Activated T-cell treated with anti-CD3 and anti-CD28 coated beads, Interleukin-2, amount 50 U/mL, for 1 hour (primary cell): ENCODE results near the gene SLC12A1.
A peak's percentile ranks its signal among the peaks of the same experiment; 100 is the strongest.
"Not testable (repeated sequence)": the region's sequence is repeated elsewhere in the genome, so short reads cannot be mapped to it uniquely, and the experiment has no call there.

Experiments
- DNase-seq: peaks from one replicate; pipeline ENCODE4 v3.0.0-alpha.2; 2020

SLC12A1 gene

DNA sequence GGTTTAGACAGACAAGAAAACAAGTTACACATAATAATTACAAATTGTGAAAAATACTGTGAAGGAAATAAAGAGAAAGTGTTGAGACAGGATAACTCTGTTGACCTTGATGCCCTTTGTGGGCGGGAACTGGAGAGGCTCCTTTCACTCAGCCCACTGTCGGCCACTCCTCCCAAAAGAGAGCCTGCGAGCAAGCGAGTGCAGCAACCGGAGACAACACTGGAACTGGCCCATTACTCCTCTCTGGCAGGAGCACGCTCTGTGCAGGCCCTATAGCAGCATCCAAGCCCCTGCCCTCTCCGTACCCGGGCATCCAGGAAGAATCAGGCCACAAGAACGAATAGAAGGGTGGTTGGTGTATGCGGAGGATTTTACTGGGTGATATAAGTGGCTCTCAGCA lies 108.9 kb downstream of the SLC12A1 start:
- no peak for DNase-seq

DNA sequence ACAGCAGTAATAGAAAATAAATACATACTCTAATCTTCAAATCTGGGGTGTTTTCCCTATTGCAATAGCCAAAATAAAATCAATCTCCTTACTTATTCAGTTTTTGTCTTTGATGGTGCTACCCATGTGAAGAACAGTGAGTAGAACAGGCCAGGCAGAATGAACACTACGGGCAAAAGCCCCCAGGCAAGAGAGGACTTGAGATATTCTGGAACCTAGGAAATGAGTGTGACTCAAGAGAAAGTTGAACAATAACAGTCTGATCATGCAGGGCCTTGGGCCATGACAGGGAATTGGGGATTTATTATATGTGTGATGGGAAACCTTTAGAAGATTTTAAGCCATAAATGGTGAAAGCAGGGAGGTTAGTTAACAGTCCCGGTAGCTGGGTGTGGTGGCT lies 111.1 kb downstream of the SLC12A1 start:
- DNase-seq = no peak

DNA sequence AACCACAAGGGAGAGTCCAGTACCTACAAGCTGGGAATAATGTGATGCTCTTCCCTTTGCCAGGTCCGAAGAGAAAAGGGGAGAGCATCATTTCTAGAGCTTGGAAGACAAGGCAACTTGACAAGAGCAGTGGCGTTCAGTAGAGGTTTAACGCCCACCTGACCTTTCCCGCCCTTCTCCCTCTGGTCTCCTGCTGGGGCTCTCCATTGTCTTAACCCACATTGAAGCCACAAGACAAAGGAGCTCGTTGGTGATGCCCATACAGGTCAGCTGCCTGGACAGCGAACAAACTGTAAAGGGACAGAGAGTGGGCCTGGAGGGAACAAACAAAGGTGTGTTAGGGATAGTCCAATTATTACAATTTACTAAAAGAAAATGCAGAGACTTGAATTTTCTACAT lies 112.0 kb downstream of the SLC12A1 start:
- no peak for DNase-seq

DNA sequence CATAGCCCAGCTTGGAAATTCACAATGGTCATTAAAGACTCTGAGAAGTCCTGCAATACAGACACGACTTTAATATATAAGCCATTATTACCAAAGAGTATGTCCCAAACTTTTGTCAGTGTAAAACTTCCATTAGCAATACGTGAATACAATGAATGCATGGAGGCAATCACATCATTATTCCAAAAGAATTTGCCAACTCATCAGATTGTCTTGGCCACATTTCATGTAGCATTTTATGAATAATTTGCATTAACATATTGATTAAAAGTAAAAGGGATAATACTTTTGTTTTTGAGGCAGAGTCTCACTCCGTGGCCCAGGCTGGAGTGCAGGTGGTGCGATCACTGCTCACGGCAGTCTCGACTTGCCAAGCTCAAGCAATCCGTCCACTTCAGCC lies 117.2 kb downstream of the SLC12A1 start:
- DNase-seq = no peak

DNA sequence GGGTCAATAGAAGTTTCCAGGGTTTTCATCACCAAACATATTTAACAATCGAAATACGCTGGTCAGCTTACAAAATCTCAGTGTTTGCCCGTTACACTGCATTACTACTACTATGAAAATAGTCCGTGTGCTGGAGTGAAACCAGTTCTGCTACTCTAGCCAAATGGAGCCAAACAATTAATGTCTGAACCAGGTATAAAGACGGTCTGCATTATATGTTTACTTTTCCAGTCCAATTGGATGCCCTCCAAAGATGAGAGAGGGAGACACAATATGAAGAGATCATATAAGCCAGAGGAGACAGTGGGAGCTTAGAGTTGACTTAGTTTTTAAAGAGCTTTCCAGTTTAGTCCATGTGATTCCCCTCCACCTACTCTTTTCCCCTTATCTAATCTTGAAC lies 118.8 kb downstream of the SLC12A1 start:
- DNase-seq = no peak

DNA sequence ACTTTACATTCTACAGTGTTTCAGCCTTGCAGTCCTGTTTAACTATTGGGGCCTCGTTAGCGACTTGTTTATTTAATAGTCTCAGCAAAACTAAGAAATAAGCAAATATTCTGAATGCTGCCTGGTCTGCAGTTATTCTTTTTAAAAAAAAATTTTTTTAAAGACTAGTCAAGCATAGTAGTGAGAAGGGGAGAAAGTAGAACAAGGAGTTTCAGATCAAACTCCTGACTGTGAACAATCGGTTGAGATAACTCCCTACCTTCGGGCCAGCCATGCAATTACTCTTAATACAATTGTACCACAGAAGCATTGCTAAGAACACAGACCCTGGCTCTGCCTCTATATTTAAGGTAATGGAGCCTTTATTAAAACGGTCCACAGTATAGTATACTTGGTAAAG lies 119.3 kb downstream of the SLC12A1 start:
- DNase-seq = no peak

DNA sequence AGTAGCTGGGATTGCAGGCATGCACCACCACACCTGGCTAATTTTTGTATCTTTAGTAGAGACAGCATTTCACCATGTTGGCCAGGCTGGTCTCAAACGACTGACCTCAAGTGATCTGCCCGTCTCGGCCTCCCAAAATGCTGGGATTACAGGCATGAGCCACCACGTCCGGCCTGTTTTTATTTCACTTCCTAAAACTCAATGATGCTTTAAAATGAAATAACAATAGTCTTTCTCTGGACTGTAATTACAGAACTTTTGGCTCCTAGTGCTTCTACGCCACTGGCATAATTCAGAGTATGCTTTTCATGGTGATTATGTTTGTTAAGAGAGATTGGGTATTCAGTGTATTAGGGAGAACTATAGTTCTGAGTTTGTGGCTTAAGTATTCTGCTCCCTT lies 120.1 kb downstream of the SLC12A1 start:
- DNase-seq = not testable (repeated sequence)

DNA sequence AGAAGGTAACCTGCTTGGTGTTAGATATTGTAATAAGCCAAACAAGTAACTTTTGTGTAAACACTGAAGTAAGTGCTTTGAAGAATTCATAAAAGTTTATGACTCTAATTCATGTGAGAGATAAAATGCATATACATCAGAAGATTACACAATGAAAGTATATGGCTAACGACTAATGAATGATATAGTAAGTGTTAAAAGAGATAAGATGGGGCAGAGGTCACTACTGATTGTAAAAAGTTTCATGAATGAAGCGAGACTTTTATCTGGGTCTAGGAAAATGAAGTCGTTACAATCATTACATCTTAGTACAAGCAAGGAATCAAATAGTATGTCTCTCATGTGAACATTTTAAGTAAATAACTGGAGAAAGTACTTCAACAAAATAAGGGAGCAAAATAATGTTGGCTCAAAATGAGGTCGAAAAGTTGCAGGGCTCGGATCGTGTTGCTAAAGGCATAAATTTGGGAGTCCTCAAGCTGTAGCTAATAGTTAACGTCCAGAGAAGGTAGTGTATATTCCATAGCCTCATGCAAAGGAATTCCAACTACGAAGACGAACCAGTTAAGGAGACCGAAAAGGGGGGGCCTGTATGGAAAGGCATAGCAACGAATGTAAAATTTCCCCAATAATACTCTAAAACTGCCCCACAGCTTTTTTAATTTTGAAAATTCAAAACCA lies 124.1 kb downstream of the SLC12A1 start:
- no peak for DNase-seq

DNA sequence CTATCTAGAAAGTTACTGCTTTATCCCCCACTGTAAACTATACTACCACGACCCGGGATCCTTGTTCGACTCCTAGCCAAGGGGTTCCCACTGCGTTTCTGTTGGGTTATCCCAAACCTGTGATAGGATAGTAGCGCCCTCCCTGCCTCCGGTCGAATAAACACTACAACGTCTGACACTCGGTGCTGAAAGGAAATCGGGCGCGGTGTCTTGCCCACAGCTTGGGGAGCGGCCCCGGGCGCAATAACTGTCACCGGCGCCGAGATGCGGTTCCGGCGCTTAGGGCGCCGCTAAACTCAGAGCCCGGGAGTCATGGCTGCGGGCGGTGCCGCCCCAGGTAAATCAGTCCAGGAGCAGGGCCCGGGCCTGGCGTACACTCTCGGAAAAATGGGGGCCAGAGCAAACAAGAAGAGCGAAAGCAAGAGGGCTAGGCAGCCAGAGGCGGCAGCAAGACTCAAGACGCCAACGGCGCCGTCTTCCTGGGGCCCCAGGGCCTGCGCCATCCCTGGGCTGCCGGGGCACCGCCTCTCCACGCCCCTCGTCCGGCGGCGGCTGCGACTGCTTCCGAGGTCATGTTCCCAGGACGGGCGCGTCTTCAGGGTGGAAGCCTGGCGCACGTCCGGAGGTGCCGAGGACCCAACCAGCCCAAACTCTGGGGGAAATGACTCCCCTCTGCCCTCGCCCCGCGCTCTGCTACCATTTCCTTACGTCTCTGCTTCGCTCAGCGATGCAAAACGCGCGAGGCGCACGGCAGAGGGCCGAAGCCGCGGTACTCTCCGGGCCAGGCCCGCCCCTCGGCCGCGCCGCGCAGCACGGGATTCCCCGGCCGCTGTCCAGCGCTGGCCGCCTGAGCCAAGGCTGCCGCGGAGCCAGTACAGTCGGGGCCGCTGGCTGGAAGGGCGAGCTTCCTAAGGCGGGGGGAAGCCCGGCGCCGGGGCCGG lies 125.0 kb downstream of the SLC12A1 start, which contains the start of gene DUT:
Gene DUT, plus strand, starts transcription at position 575 of the 941 bp plus-strand sequence. Its CDS starts 87 bp downstream, at position 662.
- peak; percentile 81 for DNase-seq

DNA sequence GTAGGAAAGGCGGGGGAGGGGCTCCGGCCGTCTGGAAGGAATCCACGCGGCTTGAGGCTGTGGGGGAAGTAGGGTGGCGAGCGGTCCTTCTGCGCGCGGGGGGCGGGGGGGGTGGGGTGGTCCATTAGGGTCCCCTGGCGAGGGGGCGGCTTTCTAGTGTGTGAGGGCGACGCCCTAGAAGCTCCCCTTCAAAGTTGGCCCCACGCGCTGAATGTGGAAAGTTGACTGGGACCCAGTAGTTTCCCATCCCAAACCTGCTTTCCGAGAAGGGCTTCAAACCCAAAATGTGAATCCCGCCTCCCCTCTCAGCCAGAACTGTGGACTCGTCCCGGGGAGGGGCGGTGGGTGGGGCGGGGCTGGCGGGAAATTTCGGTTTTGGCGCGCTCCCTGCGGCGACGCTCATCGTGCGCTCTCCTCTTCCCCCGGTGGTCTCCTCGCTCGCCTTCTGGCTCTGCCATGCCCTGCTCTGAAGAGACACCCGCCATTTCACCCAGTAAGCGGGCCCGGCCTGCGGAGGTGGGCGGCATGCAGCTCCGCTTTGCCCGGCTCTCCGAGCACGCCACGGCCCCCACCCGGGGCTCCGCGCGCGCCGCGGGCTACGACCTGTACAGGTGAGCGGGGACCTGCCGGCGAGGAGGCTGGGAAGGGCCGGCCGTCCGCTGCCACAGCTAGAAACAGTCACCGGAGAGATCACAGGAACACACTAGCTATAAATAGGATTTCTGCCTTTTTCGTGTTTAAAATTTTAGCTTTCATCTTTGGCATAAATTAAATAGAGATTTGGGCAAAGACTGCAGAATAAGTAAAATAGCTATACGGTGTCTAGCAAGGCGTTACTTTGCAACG lies 125.9 kb downstream of the SLC12A1 start:
- DNase-seq = peak; percentile 77

DNA sequence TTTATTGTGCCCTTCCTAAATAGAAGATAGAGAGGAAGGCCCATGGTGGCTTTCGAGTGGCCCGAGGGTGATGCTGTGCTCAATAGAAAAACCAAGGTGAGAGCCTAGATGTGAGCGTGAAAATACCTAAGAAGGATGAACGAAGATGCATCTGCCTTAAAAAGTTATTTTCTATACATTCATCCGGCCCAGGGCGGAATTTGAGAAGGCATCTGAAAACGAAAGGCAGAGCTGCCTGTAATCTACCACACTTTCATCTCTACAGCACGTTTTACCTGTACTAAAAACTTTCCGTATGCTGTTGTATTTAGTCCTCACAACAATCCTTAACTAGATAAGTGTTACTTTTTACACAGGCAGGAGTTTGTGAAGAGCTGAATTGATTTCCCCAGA lies 126.5 kb downstream of the SLC12A1 start:
- no peak for DNase-seq

DNA sequence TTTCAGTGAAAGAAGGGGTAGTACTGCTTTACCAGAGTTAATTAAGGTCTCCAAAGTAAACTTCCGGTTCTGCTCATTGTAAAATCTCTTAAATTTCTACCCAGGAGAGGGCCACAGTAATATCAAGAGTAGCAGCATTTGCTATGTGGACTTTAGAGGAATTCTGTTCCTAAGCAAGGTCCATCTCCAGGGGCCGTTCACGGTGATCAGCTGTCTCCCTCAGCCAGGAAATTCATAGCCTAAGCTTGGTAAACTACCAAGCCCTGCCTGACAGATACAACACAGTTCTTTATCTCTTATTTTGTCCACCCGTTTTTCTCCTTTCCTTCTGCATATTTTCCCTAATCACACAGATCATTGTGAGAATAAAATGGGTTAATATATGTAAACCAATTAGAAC lies 127.4 kb downstream of the SLC12A1 start:
- no peak for DNase-seq

DNA sequence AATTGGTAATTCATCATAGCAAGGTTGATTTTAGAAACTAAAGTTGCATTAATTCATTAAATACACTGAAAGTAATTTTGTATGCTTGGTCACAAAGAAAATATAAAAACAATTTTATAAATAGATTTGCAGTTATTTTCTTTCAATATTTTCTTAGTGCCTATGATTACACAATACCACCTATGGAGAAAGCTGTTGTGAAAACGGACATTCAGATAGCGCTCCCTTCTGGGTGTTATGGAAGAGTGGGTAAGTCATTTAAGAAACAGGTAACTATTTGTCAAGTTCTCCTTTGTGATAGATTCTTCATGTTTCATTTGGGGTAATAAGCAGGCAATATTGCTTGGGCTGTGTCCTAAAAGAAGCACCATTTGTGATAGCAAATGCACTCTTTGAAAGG lies 128.2 kb downstream of the SLC12A1 start:
- no peak for DNase-seq

DNA sequence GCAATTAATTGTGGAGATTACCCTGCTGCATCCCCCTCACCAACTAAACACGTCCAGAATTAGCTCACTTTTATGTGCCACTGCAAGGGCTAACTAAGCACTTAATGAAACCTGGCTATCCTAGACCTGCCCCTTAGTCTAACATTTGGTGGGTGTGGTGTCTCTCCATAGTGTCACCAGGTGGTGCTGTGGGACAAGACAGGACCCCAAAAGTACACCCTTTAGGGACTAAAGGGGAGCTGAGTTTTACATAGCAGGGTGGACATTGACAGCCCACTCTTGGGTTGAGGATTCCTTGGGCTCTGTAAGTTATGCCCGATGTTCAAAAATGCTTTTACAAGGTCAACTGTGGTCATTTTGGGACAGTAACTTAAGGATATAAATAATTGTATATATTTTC lies 130.8 kb downstream of the SLC12A1 start:
- no peak for DNase-seq

DNA sequence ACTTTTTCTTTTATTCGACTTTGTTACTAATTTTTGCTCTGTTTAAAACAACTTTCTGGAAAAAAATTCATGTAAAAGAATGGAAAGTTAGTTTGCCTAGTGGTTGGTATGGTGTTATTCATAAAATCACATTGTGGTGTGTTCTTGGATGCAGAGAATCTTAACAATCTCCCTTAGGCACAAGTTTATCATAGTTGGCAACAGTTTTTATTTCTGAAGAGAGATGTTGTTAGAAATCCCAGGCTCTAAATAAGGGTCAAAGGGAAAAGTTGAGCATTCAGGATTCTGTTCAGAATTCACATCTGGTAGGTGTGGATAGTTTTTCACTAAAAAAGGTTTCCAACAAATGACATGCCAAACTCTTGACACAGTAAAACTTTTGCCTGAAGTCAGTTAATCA lies 131.5 kb downstream of the SLC12A1 start:
- DNase-seq = no peak

DNA sequence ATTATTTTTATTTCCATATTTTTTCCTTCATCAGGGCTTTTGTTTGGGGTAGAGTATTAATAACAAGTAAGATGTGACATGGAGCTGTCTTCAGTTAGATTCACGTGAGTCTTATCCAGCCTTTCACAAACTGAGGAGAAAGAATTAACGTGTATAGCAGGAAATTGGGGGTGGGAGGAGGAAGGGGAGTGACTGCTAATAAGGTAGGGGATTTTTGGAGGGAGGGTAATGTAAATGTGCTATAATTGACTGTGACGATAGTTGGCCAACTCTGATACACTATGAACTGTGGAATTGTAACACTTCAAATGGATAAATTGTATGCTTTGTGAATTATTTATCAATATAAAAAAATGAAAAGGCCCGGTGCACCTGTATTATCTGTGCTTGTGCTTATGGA lies 134.0 kb downstream of the SLC12A1 start:
- DNase-seq = no peak

DNA sequence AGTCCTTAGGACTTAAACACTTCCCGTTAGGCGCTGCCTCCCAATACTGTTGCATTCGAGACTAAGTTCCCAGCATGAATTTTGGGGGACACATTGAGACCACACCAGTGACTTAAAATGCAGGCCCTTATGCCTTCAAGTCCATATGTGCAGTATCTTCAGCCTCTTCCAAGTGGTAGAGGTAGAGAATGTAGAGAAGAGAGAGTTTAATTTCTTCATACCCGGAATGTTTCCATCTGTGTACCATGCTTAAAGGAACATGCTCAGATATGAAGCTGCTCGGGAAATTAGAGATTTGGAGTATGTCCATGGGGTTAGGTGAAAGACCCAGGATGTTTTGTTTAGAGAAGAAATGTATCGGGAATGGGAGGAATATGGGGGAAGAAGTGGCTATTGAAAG lies 137.8 kb downstream of the SLC12A1 start:
- no peak for DNase-seq

DNA sequence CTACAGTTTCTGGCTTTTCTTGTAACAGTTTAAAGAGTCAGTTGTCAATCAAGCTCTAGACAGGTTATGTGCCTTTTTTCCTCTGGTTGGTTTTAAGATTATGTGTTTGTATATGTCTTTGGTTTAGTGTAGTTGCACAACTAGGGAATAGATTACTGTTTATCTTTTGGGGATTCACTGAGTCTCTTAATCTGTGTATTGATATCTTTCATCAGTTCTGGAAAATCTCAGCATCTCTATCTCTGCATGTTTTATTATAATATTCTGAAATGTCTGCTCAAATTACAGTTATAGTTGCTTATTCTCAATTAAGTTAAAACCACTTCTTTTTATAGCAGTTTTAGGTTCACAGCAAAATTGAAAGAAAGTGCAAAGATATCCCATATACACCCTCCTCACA lies 139.4 kb downstream of the SLC12A1 start:
- no peak for DNase-seq

DNA sequence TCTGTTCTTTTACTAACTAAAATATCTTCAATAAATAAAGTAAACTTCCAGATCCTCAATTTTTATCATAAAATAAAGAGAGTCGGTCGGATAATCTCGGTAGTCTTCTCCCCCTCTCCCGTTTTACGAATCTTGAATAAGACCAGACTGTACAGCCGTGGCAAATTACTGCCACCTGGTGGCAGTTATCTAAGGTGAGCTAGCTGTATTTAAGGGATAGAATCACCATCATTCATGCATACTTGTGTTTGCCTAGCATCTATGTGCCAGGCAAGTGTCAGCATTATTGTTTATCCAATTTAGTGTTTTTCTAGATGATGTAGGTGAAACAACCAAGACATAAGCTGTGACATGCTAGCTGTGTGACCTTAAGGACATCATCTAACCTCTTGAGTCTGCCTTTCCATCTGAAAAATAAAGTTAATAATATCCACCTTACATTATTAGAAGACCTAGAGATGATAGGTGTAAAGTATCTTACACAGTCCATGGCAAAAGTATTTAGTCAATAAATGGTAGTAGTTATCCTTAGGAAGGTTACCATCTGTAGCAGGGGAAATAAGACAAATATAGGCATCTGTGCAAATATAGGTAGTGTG lies 146.5 kb downstream of the SLC12A1 start:
- peak; percentile 36 for DNase-seq
